Measurements from ENCODE around the gene C1QTNF4. TPM values are rescaled to one million over a fixed set of nuclear protein-coding genes. Genes with fewer than 3 reads are reported as not detected.

The C1QTNF4 gene
- total and polyA plus RNA-seq, 9 of the 15 experiments (the other 6 are each of a cell fraction or from before 2014, with no cell fraction given), result not detected

GRCh38 chr11:47642099-47642855, 48.1 kb upstream of the C1QTNF4 start, which contains the start of gene MTCH2 (continued):
- TF ChIP-seq STAT6 (CRISPR knock-in tag; IDR thresholded peaks at IDR 0.05) (no peak), MAFG (tag; conservative IDR thresholded peaks at IDR 0.05) (no peak), ZNF143 (CRISPR knock-in tag; IDR thresholded peaks at IDR 0.05) (peak; percentile 58; the same call in 1 of the 2 replicates), ZNF280A (IDR thresholded peaks at IDR 0.05; ENCODE audit: low read depth, partially characterized antibody) (no peak), KAT2B (IDR thresholded peaks at IDR 0.05; ENCODE audit: low read depth, low read length) (no peak), PHB2 (IDR thresholded peaks at IDR 0.05; ENCODE audit: low read depth) (no peak), MEF2A (IDR thresholded peaks at IDR 0.05; ENCODE audit: control insufficient read depth, low read depth, low read length) (no peak), USF2 (CRISPR knock-in tag; IDR thresholded peaks at IDR 0.05) (peak; percentile 92), KDM1A (IDR thresholded peaks at IDR 0.05) (no peak), PHF8 (IDR thresholded peaks at IDR 0.05; ENCODE audit: borderline replicate concordance, low read length) (peak; percentile 93), NCOA4 (IDR thresholded peaks at IDR 0.05; ENCODE audit: partially characterized antibody) (no peak), ZNF124 (CRISPR knock-in tag; IDR thresholded peaks at IDR 0.05) (no peak), HNRNPH1 (optimal IDR thresholded peaks at IDR 0.05; ENCODE audit: low read depth, low read length) (no peak), SMARCE1 (IDR thresholded peaks at IDR 0.05) (no peak; the same call in 1 of the 2 replicates), BCOR (IDR thresholded peaks at IDR 0.05) (peak; percentile 50; the same call in 1 of the 2 replicates), CBFB (CRISPR knock-in tag; IDR thresholded peaks at IDR 0.05) (no peak), ZNF778 (CRISPR knock-in tag; IDR thresholded peaks at IDR 0.05) (no peak), ILF3 (IDR thresholded peaks at IDR 0.05; ENCODE audit: borderline replicate concordance) (no peak), FOXO4 (CRISPR knock-in tag; IDR thresholded peaks at IDR 0.05) (no peak), ZNF354B (CRISPR knock-in tag; IDR thresholded peaks at IDR 0.05) (no peak)

All from K562 (cell line).